Activated CD8-positive, alpha-beta memory T cell treated with anti-CD3 and anti-CD28 coated beads for 1 hour (primary cell): ENCODE data around the gene SLC7A5.
A peak's percentile ranks its signal among the peaks of the same experiment; 100 is the strongest.
"Not testable (repeated sequence)": the region's sequence is repeated elsewhere in the genome, so short reads cannot be mapped to it uniquely, and the experiment has no call there.

Experiments
- DNase-seq, 2 donors: peaks; one replicate each; pipeline ENCODE4 v3.0.0-alpha.2; 2020; ENCODE audit warnings: low read depth in 1 of 2; ENCODE audit errors: extremely low read depth in 1 of 2

Gene SLC7A5

GRCh38 chr16:87889762-87890161 lies 20.5 kb upstream of the SLC7A5 start:
- DNase-seq, result not testable (repeated sequence)

- DNase-seq, result not testable (repeated sequence)
Measured at GRCh38 chr16:87888346-87888745, 19.0 kb upstream of the SLC7A5 start.

GRCh38 chr16:87887931-87888330 lies 18.6 kb upstream of the SLC7A5 start:
- not testable (repeated sequence) for DNase-seq

GRCh38 chr16:87885371-87885967 lies 16.2 kb upstream of the SLC7A5 start:
- not testable (repeated sequence) for DNase-seq

GRCh38 chr16:87882436-87883019 lies 13.2 kb upstream of the SLC7A5 start:
- no peak for DNase-seq

GRCh38 chr16:87881324-87882200 lies 12.3 kb upstream of the SLC7A5 start:
- DNase-seq, result no peak

GRCh38 chr16:87880117-87880696 lies 10.9 kb upstream of the SLC7A5 start:
- DNase-seq, result no peak

- not testable (repeated sequence) for DNase-seq
Measured at GRCh38 chr16:87879411-87880013, 10.2 kb upstream of the SLC7A5 start.

GRCh38 chr16:87878704-87879103 lies 9.4 kb upstream of the SLC7A5 start:
- DNase-seq, result no peak

GRCh38 chr16:87877942-87878507 lies 8.7 kb upstream of the SLC7A5 start:
- no peak for DNase-seq

- DNase-seq, result peak in 1 of 2 donors; percentile 52
Measured at GRCh38 chr16:87874639-87875427, 5.5 kb upstream of the SLC7A5 start.

- DNase-seq, result not testable (repeated sequence)
Measured at GRCh38 chr16:87870418-87871291, 1.3 kb upstream of the SLC7A5 start.

GRCh38 chr16:87869879-87870417 lies 641 bp upstream of the SLC7A5 start:
- DNase-seq, result not testable (repeated sequence)

GRCh38 chr16:87868254-87869029 lies 865 bp downstream of the SLC7A5 start:
- peak in 1 of 2 donors; percentile 46 for DNase-seq

GRCh38 chr16:87865902-87866555 lies 3.3 kb downstream of the SLC7A5 start:
- not testable (repeated sequence) for DNase-seq

- no peak for DNase-seq
Measured at GRCh38 chr16:87864331-87864989, 4.8 kb downstream of the SLC7A5 start.

GRCh38 chr16:87863327-87863635 lies 6.0 kb downstream of the SLC7A5 start:
- not testable (repeated sequence) for DNase-seq
